ENCODE results near the gene IPP.
"Not testable (repeated sequence)": the region's sequence is repeated elsewhere in the genome, so short reads cannot be mapped to it uniquely, and the experiment has no call there.

Gene IPP

GRCh38 chr1:45750298-45751038 is at the start of gene IPP:
Gene IPP, minus strand, starts transcription at chr1:45750653. Its CDS starts 4,242 bp downstream, at chr1:45746411.
- DNase-seq: peak; percentile 97

GRCh38 chr1:45796946-45797345 is 46.5 kb upstream of the IPP start:
- DNase-seq: no peak

DNA sequence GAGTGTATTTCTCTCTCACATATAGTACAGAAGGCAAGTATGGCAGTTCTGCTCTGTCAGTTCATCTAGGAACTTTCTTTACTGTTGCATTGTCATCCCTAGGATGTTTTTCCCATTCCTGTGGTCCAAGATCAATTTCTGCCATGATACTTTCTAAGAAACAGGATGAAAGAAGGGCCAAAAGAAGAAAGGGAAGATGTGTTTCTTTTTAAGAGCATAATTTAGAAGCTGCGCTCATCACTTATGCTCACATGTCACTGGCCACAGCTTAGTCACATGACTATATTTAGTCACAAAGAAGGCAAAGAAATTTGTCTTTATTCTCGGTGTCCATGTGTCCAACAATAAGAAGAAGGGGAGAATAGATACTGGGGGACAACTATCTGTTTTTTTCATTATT is 45.9 kb upstream of the IPP start:
- DNase-seq: no peak

GRCh38 chr1:45793942-45794604 is 43.6 kb upstream of the IPP start:
- DNase-seq: no peak

DNA sequence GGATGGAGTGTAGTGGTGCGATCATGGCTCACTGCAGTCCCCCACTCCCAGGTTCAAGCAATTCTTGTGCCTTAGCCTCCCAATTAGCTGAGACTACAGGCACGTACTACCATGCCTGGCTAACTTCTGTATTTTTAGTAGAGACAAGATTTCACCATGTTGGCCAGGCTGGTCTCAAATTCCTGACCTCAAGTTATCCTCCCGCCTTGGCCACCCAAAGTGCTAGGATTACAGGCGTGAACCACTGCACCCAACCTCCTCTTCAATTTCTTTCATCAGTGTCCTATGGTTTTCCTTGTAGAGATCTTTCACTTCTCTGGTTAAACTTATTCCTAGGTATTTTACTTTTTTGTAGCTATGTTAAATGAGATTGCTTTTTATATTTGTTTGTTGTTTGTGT is 42.3 kb upstream of the IPP start:
- no peak for DNase-seq

DNA sequence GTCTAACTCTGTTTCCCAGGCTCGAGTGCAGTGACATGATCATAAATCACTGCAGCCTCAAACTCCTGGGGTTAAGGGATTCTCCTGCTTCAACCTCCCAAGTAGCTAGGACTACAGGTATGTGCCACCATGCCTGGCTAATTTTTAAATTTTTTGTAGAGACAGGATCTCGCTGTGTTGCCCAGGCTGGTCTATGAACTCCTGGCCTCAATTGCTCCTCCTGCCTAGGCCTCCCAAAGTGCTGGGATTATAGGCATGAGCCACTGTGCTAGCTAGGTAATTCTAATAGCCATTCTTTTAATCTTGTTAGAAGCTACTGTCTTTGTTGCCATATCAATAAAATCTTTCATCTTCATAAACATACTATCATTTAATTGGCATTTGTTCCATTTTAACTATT is 39.1 kb upstream of the IPP start:
- DNase-seq: no peak

DNA sequence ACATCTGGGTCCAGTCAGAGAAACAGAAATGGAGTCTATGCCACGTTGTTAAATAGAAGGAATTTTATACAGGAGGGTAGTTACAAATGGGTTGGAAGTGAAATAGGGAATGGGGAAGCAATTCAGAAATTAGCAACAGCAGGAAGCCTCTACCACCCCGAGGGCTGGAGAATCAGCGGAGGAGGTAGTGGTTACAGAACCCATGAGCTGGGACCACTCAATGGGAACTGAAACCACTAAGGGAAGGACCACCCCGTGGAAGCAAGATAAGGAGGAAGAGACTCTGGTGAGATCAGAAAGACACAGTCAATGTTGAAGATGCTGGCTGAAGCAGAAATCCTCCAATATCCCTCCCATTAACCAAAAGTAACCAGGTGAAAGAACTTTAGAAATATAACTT is 37.5 kb upstream of the IPP start:
- no peak for DNase-seq

GRCh38 chr1:45785583-45785982 is 35.1 kb upstream of the IPP start:
- DNase-seq: no peak

GRCh38 chr1:45775794-45776193 is 25.3 kb upstream of the IPP start:
- DNase-seq: no peak

DNA sequence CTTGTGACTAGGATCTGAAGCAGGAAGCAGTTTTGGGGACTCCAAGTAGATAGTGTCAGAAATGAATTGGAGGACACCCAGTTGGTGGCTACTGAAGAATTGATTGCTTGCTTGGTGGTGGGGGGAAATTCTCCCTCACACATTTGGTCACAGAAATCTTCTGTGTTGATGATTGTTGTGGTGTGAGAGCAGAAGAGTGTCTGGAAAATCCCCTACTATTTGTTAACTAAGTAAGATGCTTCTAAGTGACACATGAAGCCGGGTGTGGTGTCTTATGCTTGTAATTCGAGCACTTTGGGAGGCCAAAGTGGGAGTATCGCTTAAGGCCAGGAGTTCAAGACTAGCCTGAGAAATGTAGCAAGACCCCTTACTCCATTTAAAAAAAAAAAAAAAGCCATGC is 22.5 kb upstream of the IPP start:
- no peak for DNase-seq

- DNase-seq: no peak
Measured at GRCh38 chr1:45769261-45769932, 18.9 kb upstream of the IPP start.

GRCh38 chr1:45767035-45767434 is 16.6 kb upstream of the IPP start:
- no peak for DNase-seq

DNA sequence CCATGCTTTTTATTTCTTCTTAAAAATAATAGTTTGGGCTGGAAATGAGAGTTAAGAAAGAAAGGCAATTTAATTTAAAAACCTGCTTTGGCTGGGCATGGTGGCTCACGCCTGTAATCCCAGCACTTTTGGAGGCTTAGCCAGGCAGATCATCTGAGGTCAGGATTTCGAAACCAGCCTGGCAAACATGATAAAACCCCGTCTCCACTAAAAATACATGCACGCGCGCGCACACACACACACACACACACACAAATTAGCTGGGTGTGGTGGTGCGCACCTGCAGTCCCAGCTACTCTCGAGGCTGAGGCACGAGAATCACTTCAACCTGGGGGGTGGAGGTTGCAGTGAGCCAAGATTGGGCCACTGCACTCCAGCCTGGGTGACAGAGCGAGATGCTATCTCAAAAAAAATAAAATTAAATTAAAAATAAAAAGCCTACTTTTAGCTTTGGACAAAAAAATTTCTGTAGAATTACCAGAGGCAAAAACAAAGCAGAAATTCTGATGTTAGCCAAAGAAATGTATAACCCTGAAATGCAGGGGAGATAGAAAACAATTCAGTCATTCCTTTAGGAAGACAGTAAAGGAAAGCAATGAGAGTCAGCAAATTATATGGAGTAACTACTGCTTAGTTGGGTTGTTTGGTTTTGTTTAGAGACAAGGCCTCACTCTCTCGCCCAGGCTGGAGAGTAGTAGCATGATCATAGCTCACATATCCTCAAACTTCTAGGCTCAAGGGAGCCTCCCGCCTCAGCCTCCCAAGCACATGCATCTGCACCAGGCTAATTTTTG is 15.7 kb upstream of the IPP start:
- no peak for DNase-seq

DNA sequence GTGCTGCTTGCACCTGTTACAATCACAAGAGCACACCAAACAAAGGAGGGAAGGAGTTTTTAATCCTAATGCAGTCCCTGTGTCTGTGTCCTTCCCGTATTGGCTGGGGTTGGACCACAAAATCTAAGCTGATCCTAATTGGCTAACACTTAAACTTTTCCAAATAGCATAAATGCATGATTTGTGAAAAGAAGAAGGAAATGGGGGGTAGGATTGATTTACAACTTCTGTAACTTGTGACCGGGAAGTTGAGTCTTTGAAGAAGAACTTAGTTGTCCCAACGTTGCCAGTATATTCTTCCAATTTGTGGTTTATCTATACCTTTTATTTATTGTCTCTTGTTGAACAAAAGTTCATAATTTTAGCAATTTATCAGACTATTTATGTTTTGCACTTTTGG is 11.8 kb upstream of the IPP start:
- no peak for DNase-seq

DNA sequence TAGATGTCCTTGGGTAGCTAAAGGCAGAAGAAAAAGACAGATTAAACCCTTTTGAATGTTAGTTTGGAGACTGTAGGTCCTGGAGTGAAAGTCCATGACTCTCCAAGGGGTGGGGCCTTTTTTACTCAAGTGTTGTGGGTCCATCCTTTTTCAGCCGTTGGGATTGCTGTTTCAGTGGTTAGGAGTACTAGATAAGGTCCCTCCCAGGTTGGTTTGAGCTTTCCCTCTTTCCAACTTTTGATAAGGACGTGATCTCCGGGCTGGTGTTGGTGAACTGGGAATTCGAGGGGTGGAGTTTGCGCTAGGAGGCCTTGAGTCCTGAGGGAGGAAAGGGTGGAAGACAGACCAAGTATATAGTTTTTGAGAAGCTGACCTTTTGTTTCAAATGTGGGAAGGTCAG is 5.2 kb upstream of the IPP start:
- DNase-seq: no peak

DNA sequence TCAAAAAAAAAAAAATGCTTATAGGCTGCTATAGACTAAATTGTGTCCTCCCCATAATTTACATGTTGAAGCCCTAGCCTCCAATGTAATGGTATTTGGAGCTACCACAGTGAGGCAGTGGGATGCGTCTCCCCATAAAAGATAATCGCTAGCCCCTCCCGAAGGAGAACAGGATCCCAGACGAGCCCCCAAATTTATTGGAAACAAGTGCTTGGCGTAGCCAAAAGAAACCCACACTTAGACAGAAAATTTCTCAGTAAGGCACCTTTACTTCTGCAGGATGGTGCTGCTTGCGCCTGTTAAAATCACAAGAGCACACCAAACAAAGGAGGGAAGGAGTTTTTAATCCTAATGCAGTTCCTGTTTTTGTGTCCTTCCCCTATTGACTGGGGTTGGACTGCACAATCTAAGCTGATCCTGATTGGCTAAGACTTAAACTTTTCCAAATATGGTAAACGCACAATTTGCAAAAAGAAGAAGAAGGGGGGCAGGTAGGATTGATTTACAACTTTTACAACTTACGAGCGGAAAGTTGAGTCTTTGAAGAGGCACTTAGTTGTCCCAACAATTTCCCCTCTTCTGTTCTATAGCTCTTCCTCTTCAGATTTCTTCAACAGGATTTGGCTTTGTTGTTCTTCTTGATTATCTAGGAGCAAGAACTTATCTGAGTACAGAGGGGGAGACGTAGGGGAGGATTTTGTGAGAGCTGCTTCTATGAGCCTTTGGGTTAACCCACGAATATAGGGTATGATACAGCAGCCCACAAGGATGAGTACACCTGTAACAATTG is 3.0 kb upstream of the IPP start:
- no peak for DNase-seq

- no peak for DNase-seq
Measured at GRCh38 chr1:45752441-45753052, 2.1 kb upstream of the IPP start.

GRCh38 chr1:45752014-45752413 is 1.6 kb upstream of the IPP start:
- DNase-seq: no peak

DNA sequence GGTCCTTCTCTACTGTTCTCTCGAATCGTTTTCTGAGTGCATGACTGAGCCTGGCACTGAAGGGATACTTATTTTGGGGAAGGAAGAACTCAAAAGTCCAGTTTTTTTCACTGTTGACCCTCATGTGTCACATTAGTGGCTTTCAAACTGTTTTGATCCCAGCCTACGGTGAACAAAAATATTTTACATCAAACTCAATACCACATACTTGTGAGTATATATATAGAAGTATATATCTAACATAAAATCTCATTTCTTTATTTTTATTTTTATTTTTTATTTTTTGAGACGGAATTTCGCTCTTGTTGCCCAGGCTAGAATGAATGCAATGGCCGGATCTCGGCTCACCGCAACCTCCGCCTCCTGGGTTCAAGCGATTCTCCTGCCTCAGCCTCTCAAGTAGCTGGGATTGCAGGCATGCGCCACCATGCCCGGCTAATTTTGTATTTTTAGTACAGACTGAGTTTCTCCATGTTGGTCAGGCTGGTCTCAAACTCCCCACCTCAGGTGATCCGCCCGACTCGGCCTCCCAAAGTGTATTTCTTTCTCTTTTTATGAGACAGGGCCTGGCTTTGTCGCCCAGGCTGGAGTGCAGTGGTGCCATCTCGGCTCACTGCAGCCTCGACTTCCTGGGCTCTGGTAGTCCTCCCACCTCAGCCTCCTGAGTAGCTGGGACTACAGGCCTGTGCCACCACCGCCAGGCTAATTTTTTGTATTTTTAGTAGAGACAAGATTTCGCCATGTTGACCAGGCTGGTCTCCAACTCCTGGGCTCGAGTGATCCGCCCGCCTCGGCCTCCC is 786 bp upstream of the IPP start:
- not testable (repeated sequence) for DNase-seq

DNA sequence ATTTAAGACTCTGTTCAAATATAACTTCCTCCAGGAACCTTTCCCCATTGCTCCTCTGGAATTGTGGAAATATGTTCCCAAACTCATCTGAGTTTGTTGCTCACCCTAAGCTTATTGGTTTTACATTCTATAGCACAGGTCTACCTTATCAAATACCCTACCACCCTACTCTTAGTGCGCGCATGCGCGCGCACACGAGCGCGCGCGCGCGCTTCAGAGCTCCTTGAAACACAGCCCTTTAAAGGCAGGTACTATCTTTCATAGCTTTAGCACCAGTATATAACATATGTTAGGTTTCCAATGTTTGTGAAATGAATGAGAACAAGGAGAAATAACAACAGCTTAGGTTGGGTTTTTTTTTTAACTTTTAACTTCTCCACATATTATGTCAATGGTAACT is 3.5 kb downstream of the IPP start:
- DNase-seq: no peak

GRCh38 chr1:45739641-45740156 is 10.8 kb downstream of the IPP start:
- not testable (repeated sequence) for DNase-seq
